HG02981 (cell line): ENCODE results near the gene AARS2.
"Not testable (repeated sequence)": the region's sequence is repeated elsewhere in the genome, so short reads cannot be mapped to it uniquely, and the experiment has no call there.

Experiments used
- ATAC-seq: cut with Tn5 transposase; IDR thresholded peaks from one replicate; pipeline ENCODE4 v1.9.1; 2021; ENCODE audit warnings: mild to moderate bottlenecking, moderate library complexity; ENCODE audit not compliant: unreplicated experiment

The AARS2 gene

GRCh38 chr6:44332585-44332984, 19.4 kb upstream of the AARS2 start:
- ATAC-seq: no peak

- ATAC-seq: no peak
Observed at GRCh38 chr6:44329858-44330257, 16.7 kb upstream of the AARS2 start.

GRCh38 chr6:44328203-44328602, 15.1 kb upstream of the AARS2 start:
- not testable (repeated sequence) for ATAC-seq

- ATAC-seq: no peak
Observed at GRCh38 chr6:44327760-44328159, 14.6 kb upstream of the AARS2 start.

- ATAC-seq: no peak
Observed at GRCh38 chr6:44327096-44327495, 13.9 kb upstream of the AARS2 start.

GRCh38 chr6:44321210-44321609, 8.1 kb upstream of the AARS2 start:
- ATAC-seq: no peak

GRCh38 chr6:44317136-44317631, 4.0 kb upstream of the AARS2 start:
- ATAC-seq: not testable (repeated sequence)

- ATAC-seq: no peak
Observed at GRCh38 chr6:44316481-44316880, 3.3 kb upstream of the AARS2 start.

DNA sequence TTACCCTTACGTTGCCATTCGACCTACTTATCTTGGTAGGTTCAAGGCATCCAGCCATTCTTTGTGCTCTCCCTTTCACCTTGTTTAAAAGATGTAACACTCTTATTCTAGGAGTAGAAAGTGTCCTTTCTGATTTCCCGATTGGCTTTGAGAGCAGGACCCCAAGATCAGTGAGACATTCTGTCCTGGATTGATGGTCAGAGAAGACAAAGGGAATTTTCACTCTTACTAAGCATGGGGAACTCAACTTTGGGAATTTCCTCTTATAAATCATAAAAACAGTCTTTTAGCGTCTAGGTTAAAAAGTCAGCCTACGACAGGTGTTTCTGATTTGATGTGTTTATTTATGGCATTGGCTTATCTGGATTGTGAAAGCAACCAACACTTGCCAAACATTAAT, 2.8 kb upstream of the AARS2 start:
- no peak for ATAC-seq

- no peak for ATAC-seq
Observed at GRCh38 chr6:44315516-44315915, 2.4 kb upstream of the AARS2 start.

DNA sequence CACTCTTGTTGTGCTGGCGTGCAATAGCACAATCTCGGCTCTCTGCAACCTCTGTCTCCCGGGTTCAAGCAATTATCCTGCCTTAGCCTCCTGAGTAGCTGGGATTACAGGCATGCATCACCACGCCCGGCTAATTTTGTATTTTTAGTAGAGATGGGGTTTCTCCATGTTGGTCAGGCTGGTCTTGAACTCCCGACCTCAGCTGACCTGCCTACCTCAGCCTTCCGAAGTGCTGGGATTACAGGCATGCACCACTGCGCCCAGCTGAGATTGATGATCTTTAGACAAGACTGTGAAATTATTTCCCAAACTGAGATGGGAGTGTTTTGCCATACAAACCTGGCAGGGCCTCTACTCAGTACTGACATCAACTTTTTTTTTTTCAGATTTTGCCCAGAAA, 1.5 kb upstream of the AARS2 start:
- ATAC-seq: not testable (repeated sequence)

DNA sequence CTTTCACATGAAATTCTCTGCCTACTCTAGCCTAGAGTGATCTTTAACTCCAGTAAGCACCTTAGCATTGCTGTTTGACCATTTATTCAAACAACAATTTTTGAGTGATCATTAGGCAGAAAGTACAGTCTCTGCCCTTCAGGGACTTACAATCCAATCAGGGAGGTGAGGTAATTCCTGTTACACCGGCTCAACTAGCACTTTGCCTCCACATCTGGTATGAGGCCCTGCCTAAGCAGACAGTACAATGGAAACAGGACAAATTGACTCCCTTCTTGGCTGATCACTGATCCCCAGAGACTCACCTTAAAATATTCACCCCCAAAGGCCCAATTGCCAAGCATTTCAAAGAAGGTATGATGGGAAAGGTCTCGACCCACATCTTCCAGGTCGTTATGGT, 1.4 kb downstream of the AARS2 start:
- ATAC-seq: no peak

DNA sequence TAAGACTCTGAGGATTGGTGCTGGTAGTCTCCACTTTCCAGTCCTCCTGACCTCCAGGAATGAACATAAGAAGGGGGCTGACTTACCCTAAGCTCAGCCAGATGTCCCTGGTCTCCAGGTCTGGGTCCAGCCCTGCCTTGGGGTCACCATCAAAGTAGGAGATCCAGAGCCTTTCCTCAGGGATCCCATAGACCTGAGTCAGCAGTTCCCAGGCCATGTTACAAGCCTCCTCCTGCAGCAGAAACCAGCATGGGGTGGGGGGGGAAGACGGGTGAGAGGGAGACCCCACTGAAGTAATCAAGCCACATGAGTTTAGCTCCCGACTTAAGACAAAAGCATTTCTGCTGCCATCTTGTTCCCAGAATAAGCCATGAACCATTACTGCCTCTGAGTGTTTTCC, 1.8 kb downstream of the AARS2 start:
- ATAC-seq: no peak

DNA sequence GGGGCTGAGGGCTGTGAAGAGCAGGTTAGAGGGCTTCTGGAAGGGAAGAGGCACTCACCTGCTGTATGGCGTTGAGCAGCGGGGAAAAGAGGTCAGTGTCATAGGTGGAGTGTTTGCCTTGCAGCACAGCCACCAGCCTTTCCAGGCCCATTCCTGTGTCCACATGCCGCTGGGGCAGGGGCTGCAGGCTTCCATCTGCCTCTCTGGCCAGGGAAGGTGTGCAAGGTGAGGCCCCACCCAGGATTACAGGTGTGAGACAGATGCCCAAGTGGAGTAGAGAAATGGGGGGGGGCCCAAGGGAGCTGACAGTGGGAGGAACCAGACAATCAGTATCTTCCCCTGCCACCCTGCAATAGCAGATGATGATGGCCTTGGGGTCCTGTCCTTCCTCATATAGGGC, 2.9 kb downstream of the AARS2 start:
- no peak for ATAC-seq

GRCh38 chr6:44309631-44310030, 3.5 kb downstream of the AARS2 start:
- no peak for ATAC-seq

- no peak for ATAC-seq
Observed at GRCh38 chr6:44309092-44309491, 4.1 kb downstream of the AARS2 start.

DNA sequence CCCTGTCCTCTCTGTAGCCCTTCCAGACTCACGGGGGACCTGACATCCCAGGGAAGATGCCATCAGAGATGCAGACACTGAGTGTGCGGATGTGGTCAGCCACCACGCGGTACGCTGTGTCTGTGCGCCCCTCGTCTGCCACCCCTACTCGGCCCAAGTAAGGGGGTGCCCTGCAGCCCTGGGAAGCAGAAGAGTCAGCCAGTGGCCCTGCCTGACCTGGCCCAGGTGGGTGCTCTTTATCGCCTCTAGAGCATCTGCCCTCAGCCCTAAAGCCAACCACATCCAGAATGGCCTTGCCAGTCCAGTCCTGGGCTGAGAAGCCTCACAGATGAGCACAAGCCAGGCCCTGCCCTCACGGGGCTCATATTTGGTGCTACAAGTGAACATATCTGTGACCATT, 5.9 kb downstream of the AARS2 start:
- ATAC-seq: no peak

DNA sequence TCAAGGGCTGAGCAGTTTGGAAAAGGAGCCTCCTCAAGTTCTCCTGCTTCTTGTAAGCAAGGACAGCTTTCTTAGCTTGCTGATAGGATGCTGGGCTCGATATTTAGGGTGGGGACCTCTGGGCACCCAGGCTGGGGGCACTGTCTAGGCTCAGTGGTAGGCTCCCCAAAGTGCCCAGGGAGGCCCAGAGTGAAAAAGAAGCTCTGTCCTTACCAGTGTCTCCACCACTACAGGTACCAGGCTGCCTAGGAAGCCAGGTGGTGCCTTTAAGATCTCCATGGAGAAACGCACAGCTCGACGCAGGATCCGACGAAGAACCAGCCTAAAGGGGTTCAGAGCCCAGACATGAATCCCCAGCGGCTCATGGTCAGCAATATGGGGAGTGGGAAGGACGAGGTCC, 6.4 kb downstream of the AARS2 start:
- ATAC-seq: no peak

- no peak for ATAC-seq
Observed at GRCh38 chr6:44305200-44305725, 7.9 kb downstream of the AARS2 start.

- no peak for ATAC-seq
Observed at GRCh38 chr6:44304282-44305199, 8.6 kb downstream of the AARS2 start.

GRCh38 chr6:44303842-44304241, 9.3 kb downstream of the AARS2 start:
- no peak for ATAC-seq

DNA sequence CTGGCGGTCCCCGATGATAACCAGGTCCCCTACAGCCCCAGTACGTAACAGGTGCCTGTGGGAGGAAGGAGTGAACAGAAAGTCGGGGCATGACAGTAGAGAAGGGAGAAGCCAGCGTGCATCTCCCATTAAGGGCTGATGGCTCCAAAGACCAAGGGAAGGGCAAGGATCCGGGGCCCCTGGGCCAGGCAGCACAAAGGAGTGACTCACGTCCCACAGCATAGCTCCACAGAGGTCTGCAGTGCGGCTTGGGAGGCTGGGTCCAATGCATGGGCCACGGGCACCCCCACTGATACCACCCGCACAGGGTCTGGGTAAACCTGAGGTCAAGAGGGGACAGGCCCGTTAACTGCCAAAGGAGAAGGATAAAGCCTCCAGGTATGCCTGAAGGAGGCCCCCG, 10.3 kb downstream of the AARS2 start:
- no peak for ATAC-seq
